Measurements from ENCODE around the gene AKR1E2. TPM values are rescaled to one million over a fixed set of nuclear protein-coding genes. Genes with fewer than 3 reads are reported as not detected.
"Not testable (repeated sequence)": the region's sequence is repeated elsewhere in the genome, so short reads cannot be mapped to it uniquely, and the experiment has no call there.

AKR1E2 gene
- total RNA-seq, 1 experiment from 2014 or later = 8.1 TPM

DNA sequence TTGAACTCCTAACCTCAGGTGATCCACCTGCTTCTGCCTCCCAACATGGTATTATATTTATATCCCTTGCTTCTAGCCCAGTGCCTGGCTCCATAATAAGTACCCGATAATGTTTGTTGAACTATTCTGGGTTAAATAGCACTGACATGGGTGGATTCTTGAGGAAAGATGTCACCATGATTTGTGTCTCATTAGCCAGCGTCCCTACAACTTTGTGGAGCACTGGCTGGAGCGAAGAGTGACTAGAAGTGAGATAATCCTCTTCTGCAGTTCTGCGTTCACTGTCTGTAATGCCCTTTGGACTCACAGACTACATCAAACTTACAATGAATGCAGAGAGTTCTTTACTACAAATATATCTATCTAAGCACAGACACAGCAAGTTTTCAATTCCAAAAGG lies 16.9 kb upstream of the AKR1E2 start:
- no peak for DNase-seq (ENCODE audit: low read depth, low spot score)
- in situ Hi-C loops (cut with HindIII; ENCODE audit: low pct_unique_long_range_greater_than_20kb, low sequenced_read_pairs) = no loop called here

DNA sequence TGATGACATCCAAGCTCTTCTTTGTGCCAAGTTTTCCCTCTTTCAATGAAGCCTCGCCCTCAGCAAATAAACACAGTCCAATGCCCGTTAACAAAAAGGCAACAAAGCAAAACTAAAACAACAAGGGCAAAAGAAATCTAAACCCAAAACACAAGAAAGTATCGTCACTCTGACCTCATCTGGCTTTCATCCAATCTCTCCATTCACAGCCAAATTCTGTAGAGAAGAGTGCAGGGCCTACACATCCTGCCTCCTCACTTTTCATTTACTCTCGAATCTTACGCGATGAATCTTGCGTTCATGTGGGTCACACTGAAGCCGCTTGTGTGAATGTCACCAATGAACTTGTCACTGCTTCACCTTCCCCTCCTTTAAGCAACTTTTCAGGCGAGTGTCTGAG lies 15.9 kb upstream of the AKR1E2 start:
- DNase-seq (ENCODE audit: low read depth, low spot score) = no peak
- in situ Hi-C loops (cut with HindIII; ENCODE audit: low pct_unique_long_range_greater_than_20kb, low sequenced_read_pairs) = no loop called here

DNA sequence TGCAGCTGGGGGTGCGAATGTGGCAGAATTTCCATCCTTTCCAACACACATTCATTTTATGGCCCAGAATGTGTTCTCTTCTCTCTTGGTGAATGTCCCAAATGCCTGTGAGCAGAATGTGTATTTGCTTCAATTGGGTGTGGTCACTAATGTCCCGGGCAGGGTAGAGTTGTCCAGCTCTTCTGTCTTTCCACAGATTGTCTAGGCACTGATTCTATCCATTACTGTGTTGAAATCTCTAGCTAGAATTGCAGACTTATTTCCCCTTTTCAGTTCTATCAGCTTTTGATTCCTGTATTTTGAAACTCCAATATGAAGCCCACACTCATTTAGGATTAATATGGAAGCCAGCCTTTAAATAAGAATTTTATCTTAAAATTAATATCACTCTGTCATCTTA lies 14.0 kb upstream of the AKR1E2 start:
- no peak for DNase-seq (ENCODE audit: low read depth, low spot score)

GRCh38 chr10:4813023-4813422 lies 13.0 kb upstream of the AKR1E2 start:
- peak; percentile 75 for DNase-seq (ENCODE audit: low read depth, low spot score)
- in situ Hi-C loops (cut with HindIII; ENCODE audit: low pct_unique_long_range_greater_than_20kb, low sequenced_read_pairs) = no loop called here

More for the DNA sequence above, 14.0 kb upstream of the AKR1E2 start:
- in situ Hi-C loops (cut with HindIII; ENCODE audit: low pct_unique_long_range_greater_than_20kb, low sequenced_read_pairs) = no loop called here

DNA sequence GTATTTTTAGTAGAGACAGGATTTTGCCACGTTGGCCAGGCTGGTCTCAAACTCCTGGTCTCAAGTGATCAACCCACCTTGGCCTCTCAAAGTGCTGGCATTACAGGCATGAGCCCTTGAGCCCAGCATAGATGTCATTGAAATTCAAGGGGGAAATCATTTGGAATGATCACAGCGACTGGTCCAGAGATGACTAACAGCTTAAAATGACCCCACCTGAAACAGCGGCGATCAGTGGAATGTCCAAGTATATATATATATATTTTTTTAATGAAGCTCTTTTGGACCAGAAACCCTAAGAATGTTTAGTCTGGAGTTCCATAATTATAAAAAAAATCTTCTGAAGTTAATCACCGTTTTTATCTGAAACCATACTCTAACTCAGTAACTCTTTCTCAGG lies 12.5 kb upstream of the AKR1E2 start:
- in situ Hi-C loops (cut with HindIII; ENCODE audit: low pct_unique_long_range_greater_than_20kb, low sequenced_read_pairs) = no loop called here
- DNase-seq (ENCODE audit: low read depth, low spot score) = no peak

DNA sequence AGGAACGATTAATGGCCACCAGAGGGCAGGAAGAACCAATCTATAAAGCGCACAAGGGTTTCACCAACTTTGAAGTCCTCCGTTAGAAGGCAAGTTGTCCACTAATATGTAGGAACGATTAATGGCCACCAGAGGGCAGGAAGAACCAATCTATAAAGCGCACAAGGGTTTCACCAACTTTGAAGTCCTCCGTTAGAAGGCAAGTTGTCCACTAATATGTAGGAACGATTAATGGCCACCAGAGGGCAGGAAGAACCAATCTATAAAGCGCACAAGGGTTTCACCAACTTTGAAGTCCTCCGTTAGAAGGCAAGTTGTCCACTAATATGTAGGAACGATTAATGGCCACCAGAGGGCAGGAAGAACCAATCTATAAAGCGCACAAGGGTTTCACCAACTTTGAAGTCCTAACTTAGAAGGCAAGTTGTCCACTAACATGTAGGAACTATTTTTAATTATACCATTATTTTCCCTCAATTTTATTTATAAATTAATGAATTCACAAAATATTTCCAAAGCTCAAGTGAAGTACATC lies 10.3 kb upstream of the AKR1E2 start:
- DNase-seq (ENCODE audit: low read depth, low spot score) = peak; percentile 47
- in situ Hi-C loops (cut with HindIII; ENCODE audit: low pct_unique_long_range_greater_than_20kb, low sequenced_read_pairs) = not testable (repeated sequence)

- no peak for DNase-seq (ENCODE audit: low read depth, low spot score)
- in situ Hi-C loops (cut with HindIII; ENCODE audit: low pct_unique_long_range_greater_than_20kb, low sequenced_read_pairs) = no loop called here
These were observed 9.0 kb upstream of the AKR1E2 start for GRCh38 chr10:4816966-4817365.

GRCh38 chr10:4819067-4819466 lies 6.9 kb upstream of the AKR1E2 start:
- DNase-seq (ENCODE audit: low read depth, low spot score) = no peak
- in situ Hi-C loops (cut with HindIII; ENCODE audit: low pct_unique_long_range_greater_than_20kb, low sequenced_read_pairs) = no loop called here

DNA sequence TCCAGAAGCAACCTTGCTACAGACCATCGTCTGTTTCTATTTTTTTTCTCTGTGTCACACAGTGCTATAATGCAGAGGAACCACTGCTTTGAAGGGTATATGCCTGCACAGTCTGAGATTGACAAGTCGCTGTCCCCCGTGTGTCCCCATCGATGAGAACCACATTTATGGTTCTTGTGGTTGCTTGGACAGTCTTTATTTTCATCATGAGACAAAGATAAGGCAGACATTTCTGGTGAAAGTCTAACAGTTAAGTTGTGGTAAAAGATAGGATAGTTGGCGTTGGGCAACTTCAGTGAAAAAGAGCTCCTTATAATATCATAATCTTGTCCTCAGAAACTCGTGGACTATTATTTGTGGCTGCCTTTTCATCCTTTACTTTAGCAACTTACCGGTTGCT lies 6.3 kb upstream of the AKR1E2 start:
- no peak for DNase-seq (ENCODE audit: low read depth, low spot score)
- in situ Hi-C loops (cut with HindIII; ENCODE audit: low pct_unique_long_range_greater_than_20kb, low sequenced_read_pairs) = no loop called here

DNA sequence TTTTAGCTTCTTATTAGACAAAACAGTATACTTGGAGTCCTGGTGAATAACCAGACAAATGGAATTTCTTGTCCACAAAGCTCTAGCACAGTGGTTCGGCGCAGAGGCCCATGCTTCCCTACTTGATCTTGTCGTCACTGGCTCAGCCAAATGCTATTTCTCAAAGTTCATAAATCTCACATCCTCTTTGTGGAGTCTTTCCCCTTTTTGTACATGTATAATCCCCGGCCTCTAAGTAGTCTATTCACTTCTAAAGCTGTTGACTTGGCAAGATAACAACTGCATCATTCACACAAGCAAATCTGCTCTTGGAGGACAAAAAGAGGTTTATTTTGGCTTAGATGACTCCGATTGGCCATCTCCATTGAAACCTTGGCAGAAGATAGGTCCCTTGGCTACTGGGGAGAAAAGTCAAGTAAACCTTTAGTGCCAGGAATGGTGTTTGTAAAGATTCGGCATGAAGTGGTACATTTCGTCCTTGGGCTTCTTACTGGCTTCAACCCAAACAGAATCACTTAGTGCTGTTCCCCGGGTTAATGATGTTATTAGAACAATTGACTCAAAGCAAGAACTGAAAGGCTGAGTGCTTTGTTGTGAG lies 5.1 kb upstream of the AKR1E2 start:
- in situ Hi-C loops (cut with HindIII; ENCODE audit: low pct_unique_long_range_greater_than_20kb, low sequenced_read_pairs) = no loop called here
- peak; percentile 69 for DNase-seq (ENCODE audit: low read depth, low spot score)

DNA sequence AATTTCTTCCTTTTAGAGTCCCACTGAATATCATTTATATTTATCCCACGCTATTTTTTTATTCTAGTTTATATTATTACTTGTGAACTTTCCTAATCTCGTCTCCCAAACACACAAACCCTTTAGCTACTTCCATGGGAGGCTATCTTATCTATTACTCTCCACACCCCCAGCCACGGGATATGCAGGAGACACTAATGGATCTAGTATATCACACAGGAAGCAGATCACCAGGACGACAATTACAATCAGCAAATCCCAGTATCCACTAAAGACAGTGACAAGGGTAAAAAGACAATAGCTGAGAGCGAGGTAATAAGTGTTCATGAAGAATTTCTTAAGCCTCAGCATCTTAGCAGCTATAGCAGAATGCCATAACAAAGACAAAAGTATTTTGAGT lies 3.8 kb upstream of the AKR1E2 start:
- no peak for DNase-seq (ENCODE audit: low read depth, low spot score)
- in situ Hi-C loops (cut with HindIII; ENCODE audit: low pct_unique_long_range_greater_than_20kb, low sequenced_read_pairs) = no loop called here

- no peak for DNase-seq (ENCODE audit: low read depth, low spot score)
- in situ Hi-C loops (cut with HindIII; ENCODE audit: low pct_unique_long_range_greater_than_20kb, low sequenced_read_pairs) = no loop called here
These were observed 1.2 kb upstream of the AKR1E2 start for GRCh38 chr10:4824791-4825310.

GRCh38 chr10:4825456-4825867 lies 545 bp upstream of the AKR1E2 start:
- DNase-seq (ENCODE audit: low read depth, low spot score) = no peak
- in situ Hi-C loops (cut with HindIII; ENCODE audit: low pct_unique_long_range_greater_than_20kb, low sequenced_read_pairs) = no loop called here

DNA sequence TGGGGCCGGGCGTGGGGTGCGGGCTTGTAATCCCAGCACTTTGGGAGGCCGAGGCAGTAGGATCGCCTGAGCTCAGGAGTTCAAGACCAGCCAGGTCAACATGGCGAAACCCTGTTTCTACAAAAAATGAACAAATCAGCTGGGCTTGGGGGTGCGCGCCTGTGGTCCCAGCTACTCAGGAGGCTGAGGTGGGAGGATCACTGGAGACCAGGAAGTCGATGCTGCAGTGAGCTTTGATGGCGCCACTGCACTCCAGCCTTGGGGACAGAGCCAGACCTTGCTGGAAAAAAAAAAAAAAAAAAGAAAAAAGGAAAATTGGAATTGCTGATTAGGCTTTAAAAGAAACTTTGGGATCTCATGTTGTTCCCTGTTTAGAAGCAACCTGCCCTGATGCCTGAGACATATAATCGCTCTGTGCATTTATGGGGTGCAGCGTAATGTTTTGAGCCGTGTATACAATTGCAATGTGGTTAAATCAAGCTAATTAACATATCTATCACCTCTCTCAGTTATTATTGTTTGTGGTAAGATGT lies 851 bp downstream of the AKR1E2 start:
- no peak for DNase-seq (ENCODE audit: low read depth, low spot score)
- in situ Hi-C loops (cut with HindIII; ENCODE audit: low pct_unique_long_range_greater_than_20kb, low sequenced_read_pairs) = no loop called here

DNA sequence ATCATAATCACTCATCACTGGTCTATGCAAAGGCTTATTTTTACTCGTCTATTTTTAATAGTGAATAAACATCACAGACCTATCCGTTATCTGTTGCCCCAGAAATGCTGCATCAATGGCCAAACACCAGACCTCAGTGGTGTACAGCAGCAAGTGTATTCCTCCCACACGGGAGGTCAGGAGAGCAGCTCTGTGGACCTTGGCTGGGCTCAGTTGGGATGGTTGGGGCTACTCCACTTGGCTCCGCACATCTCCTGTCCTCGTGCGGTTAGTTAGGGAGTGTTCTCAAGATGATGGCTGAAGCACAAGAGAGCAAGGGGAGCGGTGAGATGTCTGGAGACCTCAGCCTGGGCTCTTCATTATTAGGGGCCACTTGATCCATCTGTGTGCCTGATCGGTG lies 2.0 kb downstream of the AKR1E2 start:
- no peak for DNase-seq (ENCODE audit: low read depth, low spot score)
- in situ Hi-C loops (cut with HindIII; ENCODE audit: low pct_unique_long_range_greater_than_20kb, low sequenced_read_pairs) = no loop called here

- DNase-seq (ENCODE audit: low read depth, low spot score) = peak; percentile 69
- in situ Hi-C loops (cut with HindIII; ENCODE audit: low pct_unique_long_range_greater_than_20kb, low sequenced_read_pairs) = no loop called here
These were observed 4.5 kb downstream of the AKR1E2 start for GRCh38 chr10:4830551-4830950.

GRCh38 chr10:4831091-4831490 lies 5.1 kb downstream of the AKR1E2 start:
- in situ Hi-C loops (cut with HindIII; ENCODE audit: low pct_unique_long_range_greater_than_20kb, low sequenced_read_pairs) = no loop called here
- DNase-seq (ENCODE audit: low read depth, low spot score) = no peak

GRCh38 chr10:4833286-4833685 lies 7.3 kb downstream of the AKR1E2 start:
- DNase-seq (ENCODE audit: low read depth, low spot score) = no peak
- in situ Hi-C loops (cut with HindIII; ENCODE audit: low pct_unique_long_range_greater_than_20kb, low sequenced_read_pairs) = no loop called here

DNA sequence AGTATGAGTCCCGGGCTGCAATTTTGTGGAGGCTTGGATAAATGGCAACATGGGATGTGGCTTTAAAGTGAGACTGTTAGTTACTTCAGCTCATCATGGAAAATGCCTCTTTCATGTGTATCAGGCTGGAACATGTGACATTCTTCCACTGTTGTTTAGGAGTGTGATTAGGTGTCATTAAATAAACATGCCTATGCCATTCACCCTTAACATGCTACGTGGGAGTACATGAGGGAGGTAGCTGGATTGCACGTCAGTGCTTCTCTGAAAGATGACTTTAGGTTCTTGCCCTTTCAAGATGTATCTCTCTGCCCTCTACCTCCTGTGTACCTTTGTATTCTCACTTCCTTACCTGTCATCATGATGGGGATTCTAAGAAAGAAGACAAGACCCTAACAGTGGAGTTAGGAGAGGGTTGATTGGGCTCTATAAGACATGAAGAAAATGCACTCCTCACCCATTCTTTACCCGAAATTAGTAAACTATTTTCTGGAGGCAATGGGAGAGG lies 8.9 kb downstream of the AKR1E2 start:
- in situ Hi-C loops (cut with HindIII; ENCODE audit: low pct_unique_long_range_greater_than_20kb, low sequenced_read_pairs) = no loop called here

More for the DNA sequence above, 8.9 kb downstream of the AKR1E2 start:
- DNase-seq (ENCODE audit: low read depth, low spot score) = no peak

Measured in SK-MEL-5 (cell line).